ENCODE results near the gene ARL9.
A peak's percentile ranks its signal among the peaks of the same experiment; 100 is the strongest.
"Not testable (repeated sequence)": the region's sequence is repeated elsewhere in the genome, so short reads cannot be mapped to it uniquely, and the experiment has no call there.

Gene ARL9, protein sequence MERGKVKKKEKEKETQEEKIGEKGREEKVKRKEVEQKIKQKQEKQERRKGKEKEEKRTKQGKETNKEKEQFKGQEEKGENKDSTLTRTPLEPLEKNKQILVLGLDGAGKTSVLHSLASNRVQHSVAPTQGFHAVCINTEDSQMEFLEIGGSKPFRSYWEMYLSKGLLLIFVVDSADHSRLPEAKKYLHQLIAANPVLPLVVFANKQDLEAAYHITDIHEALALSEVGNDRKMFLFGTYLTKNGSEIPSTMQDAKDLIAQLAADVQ

DNA sequence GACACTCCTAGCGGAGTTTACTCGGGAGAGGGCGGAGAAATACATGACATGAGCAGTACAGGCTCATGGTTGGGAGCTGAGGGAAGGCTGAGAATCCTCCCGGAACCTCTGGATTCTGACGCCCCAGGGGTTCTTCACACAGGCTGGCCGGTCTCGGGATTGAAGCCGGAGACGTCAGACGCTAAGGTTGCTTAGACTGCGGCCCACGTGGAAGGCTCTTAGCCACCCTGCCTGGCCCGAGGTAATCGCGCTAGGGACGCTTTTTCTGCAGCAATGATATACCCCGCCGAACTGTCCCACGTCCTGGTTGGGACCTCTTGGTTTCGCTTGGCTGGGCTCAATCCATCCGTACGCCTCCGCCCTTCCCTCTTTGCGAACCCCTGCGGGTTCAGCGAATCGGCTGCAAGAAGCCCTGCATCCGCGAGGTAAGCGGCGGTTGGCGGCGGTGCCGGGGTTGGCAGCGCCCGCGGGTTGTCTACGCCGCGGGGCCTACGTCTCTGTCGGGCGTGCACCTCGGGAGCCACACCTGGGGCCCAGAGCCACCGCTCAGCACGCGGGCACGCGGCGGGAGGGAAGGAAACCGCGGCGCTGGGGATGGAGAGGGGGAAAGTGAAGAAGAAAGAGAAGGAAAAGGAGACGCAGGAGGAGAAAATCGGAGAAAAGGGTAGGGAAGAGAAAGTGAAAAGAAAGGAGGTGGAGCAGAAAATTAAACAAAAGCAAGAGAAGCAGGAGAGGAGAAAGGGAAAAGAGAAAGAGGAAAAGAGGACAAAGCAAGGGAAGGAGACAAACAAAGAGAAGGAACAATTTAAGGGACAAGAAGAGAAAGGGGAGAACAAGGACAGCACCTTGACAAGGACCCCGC is at the start of gene ARL9:
ARL9 (plus strand) TSS at position 523 of the 862 bp plus-strand sequence; CDS start at position 595, 72 bp downstream.
- peak; percentile 15 to 32 for DNase-seq (ENCODE audit: low read depth in 2 of 2, low spot score in 1 of 2)

DNA sequence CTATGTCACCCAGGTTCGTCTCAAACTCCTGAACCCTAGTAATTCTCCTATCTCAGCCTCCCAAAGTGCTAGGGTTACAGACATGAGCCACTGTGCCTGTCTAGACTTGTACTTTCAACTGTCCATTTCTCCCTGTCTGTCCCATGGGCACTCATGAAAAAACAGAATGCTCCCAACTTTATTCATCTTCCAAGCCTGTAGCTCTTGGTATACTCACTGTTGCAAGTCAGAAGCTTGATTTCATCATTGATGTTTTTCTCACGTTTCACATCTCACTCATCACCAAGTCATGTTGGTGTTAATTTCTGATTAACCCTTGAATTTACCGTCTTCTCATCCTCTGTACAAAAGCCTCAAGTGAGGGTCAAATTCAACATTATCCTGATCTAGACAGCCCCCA is 45.5 kb upstream of the ARL9 start:
- no peak for DNase-seq (ENCODE audit: low read depth in 2 of 2, low spot score in 1 of 2)

DNA sequence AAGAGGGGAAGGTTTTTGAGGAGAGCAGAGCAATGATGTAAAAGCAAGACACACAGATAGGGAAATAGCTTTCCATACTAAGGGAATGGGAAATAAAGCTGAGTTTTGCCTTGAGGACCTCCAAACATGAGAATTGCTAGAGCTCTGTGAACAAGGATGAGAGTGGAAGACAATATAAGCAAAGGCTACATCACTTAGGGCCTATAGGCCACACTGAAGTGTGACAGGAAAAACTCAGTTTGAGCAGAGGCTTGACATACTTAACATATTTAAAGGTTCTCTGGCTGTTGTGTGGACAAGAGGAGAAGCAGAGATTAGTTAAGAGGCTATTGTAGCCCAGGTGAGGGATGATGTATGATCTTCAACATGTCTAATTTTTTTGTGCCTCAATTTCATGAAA is 43.4 kb upstream of the ARL9 start:
- no peak for DNase-seq (ENCODE audit: low read depth in 2 of 2, low spot score in 1 of 2)

DNA sequence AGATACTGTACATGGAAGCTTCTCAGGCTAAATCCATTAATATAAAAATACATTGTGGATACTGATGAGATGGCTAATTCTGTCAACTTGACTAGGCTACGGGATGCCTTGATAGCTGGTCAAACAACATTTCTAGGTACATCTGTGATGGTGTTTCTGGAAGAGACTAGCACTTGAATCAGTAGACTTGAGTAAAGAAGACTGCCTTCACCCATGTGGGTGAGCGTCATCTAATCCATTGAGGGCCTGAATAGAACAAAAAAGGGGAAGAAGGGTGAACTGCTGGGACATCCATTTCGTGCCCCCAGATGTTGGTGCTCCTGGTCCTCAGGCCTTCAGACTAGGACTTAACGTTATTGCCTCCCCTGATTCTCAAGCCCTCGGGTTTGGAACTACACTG is 41.9 kb upstream of the ARL9 start:
- no peak for DNase-seq (ENCODE audit: low read depth in 2 of 2, low spot score in 1 of 2)

DNA sequence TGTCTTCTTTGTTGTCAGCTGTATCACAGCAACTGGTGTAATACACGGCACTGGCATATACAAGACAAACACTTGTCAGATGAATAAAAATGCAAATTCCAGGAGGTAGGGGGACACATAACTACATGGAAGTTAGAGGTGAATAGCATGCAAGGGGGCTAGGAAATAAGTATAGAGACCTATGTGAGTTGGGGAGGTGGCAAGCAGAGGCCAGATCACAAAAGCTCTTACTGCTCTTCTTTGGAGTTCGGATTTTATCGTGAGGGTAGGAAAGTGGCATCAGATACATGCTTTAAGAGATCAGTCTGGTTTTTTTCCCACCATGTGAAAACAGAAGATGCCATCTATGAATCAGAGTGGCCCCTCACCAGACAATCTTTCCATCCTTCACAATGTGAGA is 41.0 kb upstream of the ARL9 start:
- no peak for DNase-seq (ENCODE audit: low read depth in 2 of 2, low spot score in 1 of 2)

DNA sequence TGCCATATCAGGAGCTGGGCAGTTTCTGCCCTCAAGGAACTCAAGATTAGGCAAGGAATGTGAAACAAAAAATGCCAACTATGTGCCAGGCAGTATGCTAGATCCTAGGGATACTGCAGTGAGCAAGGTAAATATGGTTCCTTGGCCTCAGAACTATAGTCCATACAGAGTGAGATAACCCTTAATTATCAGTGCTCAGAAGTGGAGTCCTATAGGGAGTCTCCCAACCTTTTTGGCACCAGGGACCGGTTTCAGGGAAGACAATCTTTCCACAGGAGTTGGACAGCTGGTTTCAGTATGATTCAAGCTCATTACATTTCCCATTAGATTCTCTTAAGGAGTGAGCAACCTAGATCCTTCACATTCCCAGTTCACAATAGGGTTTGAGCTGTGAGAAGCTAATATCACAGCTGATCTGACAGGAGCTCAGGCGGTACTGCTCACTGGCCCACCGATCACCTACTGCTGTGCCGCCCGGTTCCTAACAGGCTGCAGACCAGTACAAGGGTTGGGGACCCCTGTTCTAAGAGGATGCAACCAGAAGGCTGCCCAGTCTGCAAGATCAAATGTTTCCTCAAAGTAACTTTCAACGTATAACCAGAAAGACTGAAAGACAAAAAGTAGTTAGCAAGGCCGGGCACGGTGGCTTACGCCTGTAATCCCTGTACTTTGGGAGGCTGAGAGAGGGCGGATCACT is 39.8 kb upstream of the ARL9 start:
- DNase-seq (ENCODE audit: low read depth in 2 of 2, low spot score in 1 of 2): no peak

DNA sequence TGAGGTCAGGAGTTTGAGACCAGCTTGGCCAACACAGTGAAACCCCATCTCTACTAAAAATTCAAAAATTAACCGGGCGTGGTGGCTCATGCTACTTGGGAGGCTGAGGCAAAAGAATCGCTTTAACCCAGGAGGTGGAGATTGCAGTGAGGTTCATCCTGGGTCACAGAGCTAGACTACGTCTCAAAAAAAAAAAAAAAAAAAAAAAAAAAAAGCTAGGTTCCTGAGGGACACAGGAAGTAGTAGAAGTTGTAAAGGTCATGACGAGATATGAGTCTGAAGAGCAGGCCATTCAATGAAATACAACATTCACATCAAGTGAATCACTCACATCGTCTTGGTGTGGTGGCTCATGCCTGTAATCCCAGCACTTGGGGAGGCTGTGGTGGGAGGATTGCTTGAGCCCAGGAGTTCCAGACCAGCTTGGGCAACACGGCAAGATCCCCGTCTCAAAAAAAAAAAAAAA is 39.3 kb upstream of the ARL9 start:
- DNase-seq (ENCODE audit: low read depth in 2 of 2, low spot score in 1 of 2): not testable (repeated sequence)

DNA sequence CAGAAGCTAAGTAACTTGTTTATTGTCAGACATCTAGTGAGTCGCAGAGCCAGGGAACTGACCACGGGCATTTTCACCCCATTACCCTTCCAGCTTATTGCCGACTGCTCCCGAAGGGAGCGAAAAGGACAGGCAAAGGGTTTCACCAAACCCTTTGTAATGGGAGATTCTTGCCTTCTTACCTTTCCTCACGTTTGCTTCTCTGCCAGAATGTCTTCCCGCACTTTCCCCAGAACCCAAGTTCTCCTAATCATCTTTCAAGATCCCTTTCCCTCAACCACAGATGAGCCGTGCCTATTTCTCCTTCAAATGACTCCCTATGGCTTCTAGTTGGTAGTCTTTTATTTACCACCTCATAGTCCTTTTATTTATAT is 38.7 kb upstream of the ARL9 start:
- no peak for DNase-seq (ENCODE audit: low read depth in 2 of 2, low spot score in 1 of 2)

DNA sequence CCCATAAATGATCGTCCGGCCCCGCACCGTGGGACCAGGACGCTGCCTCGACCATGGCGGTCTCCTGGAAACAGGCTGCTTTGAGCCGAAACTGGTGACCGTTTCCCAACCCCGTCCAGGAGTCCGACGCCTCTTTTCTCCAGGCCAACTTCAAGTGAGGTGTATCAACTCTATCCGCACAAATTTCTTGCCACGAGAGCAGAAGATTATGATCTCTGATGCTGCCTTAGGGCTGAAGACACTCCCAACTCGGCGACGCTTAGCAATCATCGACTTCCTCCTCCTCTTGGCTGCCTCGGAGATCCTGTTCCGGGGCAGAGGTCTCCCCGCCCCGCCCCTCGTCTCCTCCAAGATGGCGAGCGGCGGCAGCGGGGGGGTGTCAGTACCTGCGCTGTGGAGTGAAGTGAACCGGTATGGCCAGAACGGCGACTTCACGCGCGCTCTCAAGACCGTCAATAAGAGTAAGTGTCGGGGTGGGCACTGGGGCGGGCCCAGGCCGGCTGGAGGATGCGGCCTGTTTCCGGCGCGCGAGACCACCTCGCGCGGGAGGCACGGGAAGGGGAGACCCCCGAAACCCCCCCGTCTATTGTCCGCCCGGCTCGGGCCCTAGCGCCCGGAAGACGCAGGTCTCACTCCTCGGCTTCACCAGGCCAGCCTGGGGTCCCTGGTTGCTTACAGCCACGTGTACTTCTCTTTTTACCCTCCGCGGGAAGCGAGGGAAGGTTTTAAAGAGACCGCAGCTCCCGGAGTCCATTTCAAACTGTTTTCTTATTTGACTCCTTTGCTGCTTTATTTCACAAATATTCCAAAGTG is 38.1 kb upstream of the ARL9 start, which contains the start of gene SRP72:
SRP72 (plus strand) TSS at position 334 of the 813 bp plus-strand sequence; CDS start at position 353, 19 bp downstream.
- peak; percentile 62 to 79 for DNase-seq (ENCODE audit: low read depth in 2 of 2, low spot score in 1 of 2)

DNA sequence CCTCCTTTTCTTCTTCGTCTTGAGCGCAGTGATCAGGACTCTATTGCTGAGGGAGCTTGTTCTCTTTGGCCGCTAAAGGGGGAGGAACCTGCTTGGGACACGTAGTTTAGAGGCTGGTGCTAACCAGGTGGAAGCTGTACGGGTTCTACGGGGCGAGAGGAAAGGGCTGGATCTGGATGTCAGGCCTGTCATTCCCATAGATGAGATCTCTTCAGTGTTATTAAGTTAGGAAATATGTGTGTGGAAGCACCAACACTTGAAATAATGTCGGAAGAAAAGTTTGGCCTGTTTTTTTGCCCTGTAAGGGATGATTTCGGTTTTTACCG is 37.5 kb upstream of the ARL9 start:
- DNase-seq (ENCODE audit: low read depth in 2 of 2, low spot score in 1 of 2): no peak

DNA sequence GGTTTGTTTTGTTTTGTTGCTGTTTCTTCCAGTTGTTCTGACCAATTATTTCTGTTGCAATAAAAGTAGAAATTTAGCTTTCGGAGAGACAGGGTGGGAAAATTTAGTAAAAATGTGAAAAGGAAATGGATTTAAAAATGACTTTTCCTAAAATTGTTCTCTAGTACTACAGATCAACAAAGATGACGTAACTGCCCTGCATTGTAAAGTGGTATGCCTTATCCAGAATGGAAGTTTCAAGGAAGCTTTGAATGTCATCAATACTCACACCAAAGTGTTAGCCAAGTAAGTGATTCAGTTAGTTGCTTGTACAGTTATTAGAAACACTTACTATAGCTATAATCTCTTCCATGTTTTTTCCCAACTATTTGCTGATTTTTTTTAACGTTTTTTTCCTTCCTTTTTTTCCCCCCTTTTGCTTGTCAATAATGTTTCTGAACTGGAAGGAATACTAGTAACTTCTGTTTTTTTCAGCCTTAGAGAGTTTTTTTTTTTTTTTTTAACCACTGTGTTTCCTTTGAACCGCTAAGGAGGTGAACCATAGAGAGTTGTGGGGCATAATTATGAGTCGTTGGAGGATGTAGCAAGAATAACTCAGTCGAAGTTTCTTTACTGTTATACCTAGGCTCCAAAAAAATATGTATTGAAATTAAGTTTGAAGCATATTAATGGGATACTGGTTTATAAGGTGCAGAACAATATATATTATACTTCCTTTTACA is 35.9 kb upstream of the ARL9 start:
- no peak for DNase-seq (ENCODE audit: low read depth in 2 of 2, low spot score in 1 of 2)

DNA sequence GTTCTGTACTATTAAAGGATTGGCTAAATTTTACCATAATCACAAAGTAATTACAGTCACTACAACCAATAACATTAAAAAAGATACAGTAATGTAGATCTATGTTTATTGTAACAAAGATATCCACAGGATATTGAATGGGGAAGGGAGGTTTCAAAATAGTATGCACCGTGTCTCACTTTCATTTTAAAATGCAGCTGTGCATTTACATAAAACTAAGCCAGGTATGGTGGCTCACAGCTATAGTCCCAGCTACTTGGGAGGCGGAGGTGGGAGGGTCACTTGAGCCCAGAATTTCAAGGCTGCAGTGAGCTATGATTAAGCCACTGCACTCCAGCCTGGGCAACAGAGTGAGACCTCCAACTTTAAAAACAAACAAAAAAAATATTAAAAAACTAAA is 29.7 kb upstream of the ARL9 start:
- no peak for DNase-seq (ENCODE audit: low read depth in 2 of 2, low spot score in 1 of 2)

DNA sequence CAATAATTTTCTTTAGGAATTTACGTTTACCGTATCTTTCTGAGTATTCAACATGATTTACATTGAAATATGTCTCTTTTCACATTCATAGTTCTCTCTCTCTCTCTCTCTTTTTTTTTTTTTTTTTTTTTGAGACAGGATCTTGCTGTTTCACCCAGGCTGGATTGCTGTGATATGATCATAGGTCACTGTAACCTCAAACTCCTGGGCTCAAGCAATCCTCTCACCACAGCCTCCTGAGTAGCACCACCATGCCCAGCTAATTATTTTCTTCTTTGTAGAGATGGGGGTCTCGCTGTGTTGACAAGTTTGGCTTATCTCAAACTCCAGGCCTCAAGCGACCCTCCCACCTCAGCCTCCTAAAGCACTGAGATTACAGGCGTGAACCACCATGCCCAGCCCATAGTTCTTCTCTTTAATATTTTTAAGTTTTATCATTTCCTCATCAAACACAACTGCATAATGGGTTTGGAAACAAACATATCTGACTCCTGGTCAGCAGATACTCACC is 28.3 kb upstream of the ARL9 start:
- no peak for DNase-seq (ENCODE audit: low read depth in 2 of 2, low spot score in 1 of 2)

DNA sequence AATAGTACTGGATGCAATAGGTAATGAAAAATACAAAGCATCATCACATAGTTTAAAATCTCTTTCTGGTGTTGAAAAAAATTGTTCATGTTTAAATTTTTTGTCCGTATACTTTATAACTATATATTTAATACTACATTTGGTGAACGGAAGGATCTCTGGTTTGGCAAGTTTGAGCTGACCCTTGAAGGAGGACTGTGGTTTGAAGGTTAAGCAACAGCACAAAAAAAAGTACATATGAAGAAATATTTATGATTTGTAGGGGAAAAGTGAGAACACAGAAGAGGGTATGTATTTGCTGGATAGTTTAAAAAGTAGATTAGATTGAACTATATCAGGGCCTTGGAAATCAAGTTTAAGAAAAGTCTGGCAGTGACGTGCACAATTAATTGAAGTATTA is 24.9 kb upstream of the ARL9 start:
- no peak for DNase-seq (ENCODE audit: low read depth in 2 of 2, low spot score in 1 of 2)

DNA sequence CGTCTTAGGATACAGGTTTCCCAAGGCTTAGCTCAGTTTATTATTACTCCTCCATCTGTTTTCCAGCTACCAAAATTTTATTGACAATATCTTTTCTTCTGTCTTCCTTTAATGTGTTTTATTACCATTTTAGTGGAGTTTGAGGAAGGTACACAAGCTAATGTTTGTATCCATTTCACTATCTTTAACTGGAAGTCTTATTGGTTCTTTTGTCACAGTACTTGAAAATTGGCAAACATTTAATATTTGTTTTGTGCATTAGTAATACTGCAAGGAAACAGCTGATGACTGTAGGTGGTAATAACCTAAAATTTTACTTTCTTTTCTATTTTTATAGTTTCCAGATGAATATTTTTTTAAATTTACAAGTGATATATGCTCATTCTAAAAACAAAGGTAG is 9.3 kb upstream of the ARL9 start:
- DNase-seq (ENCODE audit: low read depth in 2 of 2, low spot score in 1 of 2): no peak

DNA sequence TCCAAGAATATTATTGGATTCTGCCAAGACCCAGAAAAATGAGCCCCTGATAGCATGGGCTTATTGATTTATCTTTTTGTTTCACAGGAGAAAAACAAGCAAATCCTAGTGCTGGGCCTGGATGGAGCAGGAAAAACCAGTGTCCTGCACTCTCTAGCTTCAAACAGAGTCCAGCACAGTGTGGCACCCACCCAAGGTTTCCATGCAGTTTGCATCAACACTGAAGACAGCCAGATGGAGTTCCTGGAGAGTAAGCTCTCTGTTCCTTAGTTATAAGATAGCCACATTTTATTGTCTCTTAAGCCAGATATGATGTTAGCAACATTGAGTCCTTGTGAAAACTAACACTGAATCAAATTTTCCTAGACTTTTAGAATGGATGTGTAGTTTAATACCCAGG is 5.5 kb downstream of the ARL9 start:
- DNase-seq (ENCODE audit: low read depth in 2 of 2, low spot score in 1 of 2): no peak

DNA sequence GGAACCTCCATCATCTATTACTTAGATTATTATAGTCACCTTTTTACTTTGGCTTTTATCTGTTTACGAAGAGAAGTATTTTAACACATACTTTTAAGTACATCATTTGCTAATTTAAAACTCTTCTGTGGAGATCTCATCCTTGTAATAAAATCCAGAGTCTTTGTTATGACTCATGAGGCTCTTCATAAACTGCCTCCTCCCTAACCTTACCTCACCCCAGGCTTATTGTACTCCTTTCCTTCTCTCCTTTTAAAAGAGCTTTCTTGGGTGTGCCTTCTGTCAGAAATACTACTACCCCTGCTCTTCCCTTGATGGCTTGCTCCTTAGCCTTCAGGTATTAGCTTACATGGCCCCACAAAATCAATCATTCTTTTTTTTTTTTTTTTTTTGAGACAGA is 6.6 kb downstream of the ARL9 start:
- no peak for DNase-seq (ENCODE audit: low read depth in 2 of 2, low spot score in 1 of 2)

DNA sequence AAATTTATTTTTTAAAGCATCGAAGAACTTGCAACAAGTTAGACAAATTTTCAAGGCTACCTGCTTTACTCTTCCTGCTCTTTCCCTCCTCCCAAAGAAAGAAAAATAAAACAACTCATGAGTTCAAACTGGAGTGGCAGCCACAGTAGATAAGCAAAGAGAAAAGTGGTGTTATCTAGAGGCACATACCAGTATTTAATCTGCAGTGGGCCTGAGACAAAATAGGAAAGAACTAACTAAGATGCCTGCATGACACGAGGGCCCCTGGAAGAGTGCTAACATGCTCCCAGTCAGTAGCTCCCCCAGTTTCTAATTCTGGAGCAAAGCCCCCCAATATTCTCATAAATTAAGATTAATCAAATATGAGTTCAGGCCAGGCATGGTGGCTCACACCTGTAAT is 7.9 kb downstream of the ARL9 start:
- no peak for DNase-seq (ENCODE audit: low read depth in 2 of 2, low spot score in 1 of 2)

DNA sequence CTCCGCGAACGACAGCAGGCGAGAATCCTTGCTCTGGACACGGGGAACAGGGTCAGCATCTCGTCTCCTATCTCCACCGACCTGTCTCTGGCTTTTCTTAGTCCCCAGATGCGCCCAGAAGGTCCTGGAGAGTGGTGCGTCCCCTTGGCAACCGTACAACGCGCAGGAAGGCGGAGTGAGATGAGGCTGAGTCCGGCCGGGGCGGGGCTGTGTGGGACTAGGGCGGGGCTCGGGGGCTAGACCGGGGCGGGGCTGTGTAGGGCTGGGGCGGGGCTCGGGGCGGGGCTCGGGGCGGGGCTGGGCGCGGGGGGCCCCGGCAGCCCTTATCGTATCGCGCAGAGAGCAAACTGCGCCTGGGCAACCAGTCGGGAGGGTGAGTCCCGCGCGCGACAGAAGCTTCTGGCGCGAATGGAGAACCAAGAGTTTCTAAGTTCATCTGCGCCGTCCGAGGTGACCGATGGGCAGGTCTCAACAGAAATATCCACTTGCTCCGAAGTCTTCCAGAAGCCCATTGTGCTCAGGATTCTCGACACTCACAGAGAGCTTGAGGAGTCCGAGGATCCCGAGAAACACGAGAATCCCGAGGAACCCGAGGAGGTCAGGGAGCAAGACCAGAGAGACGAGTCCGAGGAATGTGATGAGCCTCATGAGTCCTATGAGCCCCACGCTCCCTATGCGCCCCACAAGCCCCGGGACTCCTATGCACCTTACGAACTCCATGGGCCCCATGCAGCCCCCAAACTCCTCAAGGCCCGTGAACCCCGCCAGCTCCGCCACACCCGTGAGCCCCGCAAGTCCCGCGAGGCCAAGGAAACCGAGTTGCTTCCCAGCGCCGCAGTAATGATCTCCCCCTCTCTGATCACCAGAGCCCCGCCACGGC is 24.9 kb downstream of the ARL9 start:
- DNase-seq (ENCODE audit: low read depth in 2 of 2, low spot score in 1 of 2): peak; percentile 52 to 65

All from stimulated activated CD8-positive, alpha-beta memory T cell treated with anti-CD3 and anti-CD28 coated beads, Interleukin-4, amount 100 ng/mL, for 4 hours (primary cell).